NCI-H510A (cell line): ENCODE data around the gene YY1AP1.
"Not testable (repeated sequence)": the region's sequence is repeated elsewhere in the genome, so short reads cannot be mapped to it uniquely, and the experiment has no call there.

Experiments
- DNase-seq: peaks from one replicate; lab custom pipeline; 2025; lab: John Stamatoyannopoulos, UW

YY1AP1 gene

DNA sequence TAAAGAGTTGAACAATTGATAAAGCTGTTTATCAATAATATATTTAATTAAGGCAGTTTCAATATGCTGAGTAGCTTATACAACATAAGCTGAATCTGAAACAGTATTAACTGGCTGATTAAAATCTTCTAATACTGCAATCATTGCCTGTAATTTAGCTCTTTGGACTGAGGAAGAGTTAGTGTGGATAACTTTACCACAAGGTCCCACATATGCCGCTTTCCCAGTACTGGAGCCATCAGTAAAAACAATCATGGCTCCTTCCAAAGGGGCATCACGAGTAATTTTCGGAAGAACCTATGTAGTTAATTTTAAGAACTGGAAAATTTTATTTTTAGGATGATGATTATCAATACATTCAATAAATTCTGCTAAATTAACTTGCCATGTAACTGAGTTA, 7.0 kb upstream of the YY1AP1 start:
- no peak for DNase-seq

DNA sequence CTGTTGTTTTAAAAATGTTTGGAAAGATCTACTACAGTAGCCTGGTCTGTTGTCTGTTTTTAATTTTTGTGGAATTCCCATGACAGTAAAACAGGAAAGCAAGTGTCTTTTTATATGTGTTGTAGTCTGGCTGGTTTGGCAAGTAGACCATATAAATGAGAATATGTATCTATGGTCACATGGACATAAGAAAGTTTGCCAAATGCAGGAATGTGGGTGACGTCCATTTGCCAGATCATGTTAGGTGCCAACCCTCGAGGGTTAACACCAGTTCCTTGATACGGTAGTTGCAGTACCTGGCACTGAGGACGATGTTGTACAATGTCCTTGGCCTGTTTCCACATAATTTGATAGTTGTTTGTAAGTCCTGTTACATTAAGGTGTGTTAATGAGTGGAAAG, 6.5 kb upstream of the YY1AP1 start:
- no peak for DNase-seq

DNA sequence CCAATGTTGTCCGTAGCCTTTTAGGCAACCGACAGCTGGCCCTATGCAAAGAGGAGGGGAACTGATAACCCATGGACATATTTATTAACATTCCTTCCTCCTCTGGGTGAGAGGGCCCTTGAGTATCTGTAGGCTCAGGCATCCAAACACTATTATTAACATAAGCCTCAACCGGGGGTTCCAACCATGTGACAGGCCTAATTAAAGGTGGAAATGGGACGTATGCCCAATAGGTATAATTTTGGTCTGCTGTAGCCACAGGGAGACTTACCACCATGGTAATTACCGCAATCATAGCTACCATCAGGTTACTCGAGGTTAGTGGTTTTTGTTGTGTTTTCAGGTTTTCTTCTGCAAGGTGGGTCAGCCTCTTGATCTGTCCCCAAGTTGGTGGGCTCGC, 5.6 kb upstream of the YY1AP1 start:
- DNase-seq, result no peak

DNA sequence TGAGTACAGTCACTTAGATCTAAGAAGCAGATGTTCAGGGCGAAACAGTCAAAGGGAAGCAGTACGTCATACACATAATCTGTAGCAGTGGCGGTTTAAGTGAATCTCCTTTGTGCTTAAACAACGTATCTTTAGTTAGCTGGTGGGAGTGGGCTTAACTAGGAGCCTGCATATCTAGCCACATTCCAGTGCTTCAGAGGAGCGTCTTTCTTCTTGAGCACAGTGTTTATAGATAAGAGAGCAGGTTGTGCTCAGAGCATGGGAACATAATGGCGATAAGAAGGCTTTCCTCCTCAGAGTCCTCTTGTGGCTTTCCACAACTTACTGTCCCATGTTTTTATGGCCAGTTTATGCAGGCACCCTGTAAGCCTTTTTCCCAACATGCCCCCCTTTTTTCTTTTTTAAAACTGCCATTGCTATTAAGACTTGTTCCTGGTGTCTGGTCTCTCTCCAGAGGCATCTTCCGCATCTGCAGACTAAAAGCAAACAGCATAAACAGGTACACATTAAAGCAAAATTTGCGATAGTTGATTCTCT, 3.5 kb upstream of the YY1AP1 start:
- no peak for DNase-seq

DNA sequence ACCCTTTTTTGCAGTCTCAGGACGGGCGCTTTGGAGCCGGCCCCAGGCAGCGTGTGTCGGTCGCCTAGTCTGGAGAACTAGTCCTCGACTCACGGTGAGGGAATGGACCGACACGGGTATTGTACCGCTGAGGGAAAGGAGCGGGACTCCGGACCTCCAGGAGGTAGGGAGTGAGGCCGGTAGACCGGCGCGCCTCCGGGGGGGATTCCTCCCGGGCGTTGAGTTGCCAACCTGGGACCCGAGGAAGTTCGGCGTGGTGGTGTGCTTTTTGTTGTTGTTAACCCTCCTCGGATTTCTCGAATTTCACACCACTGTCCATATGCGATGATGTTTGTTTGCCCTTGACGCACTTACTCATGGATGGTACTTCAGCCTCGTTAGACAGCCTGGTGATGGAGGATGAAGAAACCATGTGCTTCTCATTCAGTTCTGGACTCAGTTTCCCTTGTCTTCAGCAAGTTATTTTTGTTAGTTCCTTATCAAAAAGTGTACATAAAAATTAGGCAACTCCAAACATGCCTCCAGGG, 570 bp upstream of the YY1AP1 start, which contains the start of gene DAP3:
Gene DAP3 (plus strand): TSS at position 11 of the 527 bp plus-strand sequence. CDS start 20,689 bp downstream, outside the sequence.
- not testable (repeated sequence) for DNase-seq

DNA sequence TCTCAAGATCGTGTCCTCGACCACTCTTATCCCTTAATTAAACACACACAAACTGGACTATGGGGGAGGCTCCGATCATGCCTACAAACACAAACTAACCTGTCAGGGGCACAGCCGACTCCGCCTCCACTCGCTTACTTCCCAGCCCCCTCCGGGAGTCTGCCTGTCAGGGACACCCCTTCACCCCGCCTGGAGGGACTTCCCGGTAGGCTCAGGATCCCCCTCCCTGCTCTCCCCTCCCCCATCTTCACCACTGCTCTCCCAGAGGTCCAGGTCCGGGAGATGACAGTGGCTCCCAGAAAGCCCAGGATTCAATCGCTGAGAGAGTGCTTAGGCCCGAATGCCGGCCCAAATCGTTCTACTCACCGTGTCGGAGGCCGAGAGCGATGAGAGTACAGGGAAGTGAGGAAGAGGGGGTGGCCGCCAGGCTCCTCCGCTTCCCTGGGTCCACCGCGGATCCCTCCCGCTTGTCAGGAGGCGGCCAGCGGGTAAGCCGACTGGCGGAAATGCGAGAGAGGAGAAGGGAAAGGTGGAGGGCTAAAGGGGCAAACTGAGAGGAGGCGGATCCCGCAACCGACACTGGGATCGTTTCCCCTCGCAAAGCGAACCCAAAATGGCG, 760 bp downstream of the YY1AP1 start:
- not testable (repeated sequence) for DNase-seq

DNA sequence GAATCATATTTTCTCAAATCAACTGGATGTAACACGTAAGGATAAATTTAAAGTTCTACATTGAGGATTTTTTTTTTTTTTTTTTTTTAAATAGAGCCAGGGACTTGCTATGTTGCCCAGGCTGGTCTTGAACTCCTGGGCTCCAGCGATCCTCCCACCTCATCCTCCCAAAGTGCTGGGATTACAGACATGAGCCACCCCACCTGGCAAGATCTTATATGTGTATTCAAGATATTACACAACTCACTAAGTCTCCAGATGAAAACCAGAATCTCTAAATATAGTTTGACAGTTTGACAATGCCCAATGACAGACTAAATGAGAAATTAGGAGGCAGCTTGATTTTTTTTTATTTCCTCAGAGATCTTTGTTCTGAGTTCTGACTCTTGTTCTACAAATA, 6.8 kb downstream of the YY1AP1 start:
- DNase-seq, result no peak

DNA sequence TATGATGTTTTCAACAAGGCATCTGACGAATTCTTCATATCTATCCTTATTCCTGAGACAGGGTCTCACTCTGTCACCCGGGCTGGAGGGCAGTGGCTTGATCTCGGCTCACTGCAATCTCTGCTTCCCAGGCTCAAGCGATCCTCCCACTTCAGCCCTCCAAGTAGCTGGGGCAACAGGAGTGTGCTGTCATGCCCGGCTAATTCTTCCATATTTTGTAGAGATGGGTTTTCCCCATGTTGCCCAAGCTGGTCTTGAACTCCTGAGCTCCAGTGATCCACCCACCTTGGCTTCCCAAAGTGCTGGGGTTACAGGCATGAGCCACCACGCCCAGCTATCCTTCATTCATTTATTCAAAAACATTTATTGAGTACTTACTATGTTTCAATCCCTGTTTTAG, 8.0 kb downstream of the YY1AP1 start:
- no peak for DNase-seq

DNA sequence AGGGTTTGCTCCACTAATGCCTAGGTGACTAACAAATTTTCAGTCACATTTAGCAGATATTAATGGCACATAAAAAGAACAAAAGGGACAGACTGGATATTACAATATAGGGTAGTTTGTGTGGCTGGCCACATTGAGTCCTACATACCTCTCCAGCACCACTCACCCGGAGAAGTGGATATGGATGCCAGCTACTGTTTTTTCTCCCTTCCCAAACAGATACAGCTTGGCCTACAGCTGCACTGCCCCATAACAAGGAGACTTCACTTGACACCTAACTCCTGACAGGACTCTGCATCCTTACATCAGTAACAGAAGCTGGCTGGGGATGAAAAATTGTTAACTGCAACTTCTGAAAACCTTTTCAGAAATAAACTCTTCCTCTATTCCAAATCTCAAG, 9.6 kb downstream of the YY1AP1 start:
- DNase-seq, result not testable (repeated sequence)

DNA sequence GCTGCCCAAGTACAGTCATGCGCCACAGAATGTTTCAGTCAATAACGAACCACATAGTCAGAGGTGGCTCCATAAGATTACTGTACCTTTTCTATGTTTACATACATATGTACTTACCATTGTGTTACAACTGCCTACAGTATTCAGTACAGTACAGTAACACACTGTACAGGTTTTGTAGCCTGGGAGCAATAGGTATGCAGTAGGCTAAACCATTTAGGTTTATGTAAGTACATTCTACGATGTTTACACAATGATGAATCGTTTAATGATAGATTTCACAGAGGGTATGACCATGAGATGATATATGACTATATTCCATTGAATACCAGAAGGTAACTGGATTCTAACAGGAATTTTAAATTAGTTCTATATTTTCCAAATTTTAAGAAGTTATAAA, 10.5 kb downstream of the YY1AP1 start:
- DNase-seq, result no peak

DNA sequence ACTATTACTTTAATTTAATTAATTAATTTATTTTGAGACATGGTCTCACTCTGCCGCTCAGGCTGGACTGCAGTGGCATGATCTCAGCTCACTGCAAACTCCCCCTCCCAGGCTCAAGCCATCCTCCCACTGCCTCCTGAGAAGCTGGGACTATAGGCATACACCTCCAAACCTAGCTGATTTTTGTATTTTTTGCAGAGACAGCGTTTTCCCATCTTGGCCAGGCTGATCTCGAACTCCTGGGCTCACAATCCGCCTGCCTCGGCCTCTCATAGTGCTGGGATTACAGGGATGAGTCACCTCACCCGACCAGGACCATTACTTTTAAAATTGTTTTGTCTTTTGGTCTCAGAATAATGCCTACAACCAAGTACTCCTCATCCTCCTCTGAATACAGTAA, 15.6 kb downstream of the YY1AP1 start:
- no peak for DNase-seq

DNA sequence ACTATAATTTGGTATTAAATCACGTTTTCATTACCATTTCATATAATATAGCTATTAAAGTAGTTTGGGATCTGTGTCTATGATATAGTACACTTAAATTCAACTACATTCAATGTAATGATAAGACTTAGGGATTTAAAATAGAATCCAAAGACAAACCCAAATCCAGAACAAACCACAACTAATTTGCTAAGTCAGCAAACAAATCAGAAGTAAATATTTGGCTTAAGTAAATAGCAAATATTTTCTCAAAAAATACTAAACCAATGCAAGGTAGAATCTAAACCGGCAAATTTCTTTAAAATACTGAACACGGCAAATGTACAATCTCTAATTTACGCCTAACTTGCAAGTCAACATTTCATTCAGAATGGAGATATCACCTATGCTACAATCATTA, 16.8 kb downstream of the YY1AP1 start:
- no peak for DNase-seq

DNA sequence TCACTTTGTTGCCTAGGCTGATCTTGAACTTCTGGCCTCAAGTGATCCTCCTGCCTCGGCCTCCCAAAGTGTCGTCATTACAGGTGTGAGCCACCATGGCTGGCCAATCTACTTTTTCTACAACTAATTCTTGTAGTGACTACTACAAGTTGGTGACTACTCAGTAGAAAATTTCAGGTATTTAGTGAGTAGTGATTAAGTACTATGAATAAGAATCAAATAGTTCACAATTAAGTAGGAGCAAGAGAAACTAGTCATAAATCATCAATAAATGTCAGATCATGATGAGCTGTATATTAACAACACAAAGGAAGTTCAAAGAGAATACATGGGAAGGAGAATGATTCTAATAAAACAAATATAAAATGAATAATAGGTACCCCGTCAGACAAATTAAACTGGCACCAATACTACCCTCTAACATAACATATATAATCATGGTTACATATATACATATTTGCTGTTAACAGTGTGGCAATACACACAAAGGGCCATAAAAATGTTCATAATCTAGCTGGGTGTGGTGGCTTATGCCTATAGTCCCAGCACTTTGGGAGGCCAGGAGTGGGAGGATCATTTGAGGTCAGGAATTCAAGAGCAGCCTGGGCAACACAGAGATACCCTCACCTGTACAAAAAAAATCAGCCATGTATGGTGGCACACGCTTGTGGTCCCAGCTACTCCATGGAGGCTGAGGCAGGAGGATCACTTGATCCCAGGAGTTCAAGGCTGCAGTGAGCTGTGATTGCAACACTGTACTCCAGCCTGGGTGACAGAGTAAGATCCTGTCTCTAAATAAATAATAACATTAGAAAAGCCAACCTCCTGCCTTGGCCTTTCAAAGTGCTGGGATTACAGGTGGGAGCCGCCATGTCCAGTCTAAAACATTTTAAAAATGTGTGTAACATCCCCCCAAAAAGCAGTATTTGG, 19.1 kb downstream of the YY1AP1 start:
- DNase-seq, result no peak

DNA sequence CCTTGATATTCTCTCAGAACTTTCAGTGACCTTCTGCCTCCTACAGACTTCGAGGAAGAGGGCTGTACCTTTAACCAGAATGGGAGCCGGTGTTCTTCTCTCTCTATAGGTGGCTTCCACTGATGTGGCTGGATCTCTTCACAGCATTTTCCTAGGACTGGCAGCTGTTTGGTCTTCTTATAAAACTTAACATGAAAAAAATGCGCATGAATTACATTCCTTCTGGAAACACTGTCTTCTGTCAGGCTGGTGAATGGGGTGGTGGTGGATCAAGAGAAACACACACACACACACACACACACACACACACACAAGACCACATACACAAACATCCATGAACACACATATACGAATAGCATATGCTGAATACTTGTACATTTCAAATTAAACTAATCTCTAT, 27.3 kb downstream of the YY1AP1 start:
- DNase-seq, result not testable (repeated sequence)

DNA sequence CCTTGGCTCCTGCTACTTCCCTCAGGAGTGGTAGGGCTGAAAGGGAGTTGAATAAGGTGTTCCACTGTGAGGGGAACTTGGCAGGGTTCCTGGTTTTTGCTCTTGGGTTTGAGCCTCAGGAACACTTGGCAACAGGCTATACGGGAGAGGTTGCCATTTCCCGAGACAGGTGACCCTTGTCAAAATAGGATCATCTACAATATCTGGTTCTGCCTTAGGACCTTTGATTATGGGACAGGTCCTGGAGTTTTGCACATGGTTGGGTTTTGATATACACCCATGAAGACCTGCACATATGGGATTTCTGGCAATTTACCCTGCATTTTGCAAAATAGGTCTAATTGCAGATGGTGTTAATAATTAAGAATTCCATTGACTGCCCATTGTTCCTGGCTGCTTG, 31.1 kb downstream of the YY1AP1 start:
- no peak for DNase-seq

DNA sequence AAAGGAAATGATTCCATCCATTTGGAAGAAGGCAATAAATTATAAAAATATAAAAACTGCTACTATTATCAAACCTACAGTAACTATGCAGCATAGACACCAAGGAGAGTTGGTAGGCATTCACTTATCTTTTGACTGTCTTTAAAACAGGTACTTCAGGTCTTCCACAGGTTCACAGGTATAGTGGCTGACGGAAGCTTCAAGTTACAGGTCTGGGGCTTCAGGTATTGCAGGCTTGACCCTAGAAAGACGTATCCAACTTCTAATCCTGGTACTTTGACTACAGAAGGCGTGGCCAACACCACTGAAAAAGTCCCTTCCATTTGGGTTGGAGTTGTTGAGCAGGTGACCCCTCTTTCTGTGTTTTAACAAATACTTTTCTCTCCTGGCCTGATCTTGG, 35.6 kb downstream of the YY1AP1 start:
- DNase-seq, result no peak

DNA sequence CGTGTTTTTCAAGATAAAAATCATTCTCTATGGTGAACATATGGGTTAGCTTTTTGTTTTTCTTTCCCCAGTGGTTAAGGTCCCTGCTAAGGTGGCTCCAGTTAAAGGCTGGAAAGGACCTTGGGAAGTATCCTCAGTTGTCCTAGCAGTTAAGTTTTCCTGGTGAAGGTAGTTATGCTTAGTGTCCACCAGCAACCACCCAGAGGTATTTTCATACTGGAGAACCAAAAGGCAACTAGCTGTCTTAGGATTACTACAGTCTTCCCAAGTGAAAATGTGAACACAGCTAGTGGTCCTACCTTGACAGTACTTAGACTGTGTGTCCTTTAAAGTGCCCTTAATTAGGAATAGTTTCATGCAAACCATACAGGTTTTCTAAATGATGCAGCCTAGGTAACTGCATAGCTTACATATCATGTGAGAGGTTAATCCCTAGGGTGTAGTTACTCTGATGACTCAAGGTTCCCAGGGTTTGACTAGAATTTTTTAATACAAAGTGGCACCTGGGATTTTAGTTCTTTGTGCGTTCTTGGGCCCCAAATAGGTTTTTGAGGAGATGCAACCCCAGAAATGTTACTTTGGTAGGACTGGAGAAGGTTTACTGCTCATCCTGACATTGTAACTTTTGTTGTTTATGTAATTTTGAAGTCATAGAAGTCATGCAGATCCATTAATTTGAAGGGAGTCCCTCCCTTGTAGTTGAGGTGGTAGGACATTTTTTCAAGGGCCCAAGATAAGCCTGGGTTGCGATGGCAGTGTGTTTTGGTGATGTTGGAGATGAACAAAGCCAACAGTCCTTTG, 36.5 kb downstream of the YY1AP1 start:
- DNase-seq, result no peak

DNA sequence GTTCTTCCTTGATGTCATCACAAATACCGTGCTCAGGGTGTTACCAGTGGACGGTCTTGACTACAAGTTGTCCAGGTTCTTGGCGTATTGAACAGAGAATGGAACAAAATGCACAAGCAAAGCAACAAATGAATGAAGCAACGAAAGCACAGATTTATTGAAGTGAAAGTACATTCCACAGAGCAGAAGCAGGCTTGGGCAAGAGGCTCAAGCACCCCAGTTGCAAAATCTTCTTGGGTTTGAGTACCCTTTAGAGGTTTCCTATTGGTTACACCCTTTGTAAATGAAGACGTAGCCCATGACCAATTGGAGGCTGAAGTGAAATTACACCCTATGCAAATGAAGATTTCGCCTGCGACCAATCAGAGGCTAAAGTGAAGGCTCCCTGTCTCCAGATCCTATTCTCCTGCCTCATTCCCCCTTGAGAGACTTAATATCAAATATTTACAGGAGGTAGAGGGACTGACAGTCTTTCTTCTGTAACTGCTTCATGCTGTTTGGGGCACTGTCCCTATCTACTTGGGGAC, 38.3 kb downstream of the YY1AP1 start:
- DNase-seq, result no peak

DNA sequence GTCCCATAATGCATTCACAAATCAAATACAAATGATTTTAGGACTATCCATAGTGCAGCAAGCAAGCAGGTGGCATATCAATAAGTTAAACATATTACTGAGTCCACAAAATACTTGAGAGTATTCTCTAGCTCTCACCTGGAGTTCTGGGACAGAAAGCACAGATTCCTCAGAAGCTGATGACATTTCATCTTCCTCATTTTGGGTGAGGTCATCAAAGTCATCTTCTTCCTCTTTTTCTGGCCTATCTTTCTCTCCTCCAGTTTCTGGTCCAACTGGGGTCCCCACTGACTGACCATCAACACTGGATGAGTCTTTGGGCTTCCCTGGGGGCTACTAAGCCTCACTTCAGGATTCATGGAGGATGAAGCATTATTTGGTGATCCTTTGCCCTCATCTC, 38.9 kb downstream of the YY1AP1 start:
- DNase-seq, result no peak

DNA sequence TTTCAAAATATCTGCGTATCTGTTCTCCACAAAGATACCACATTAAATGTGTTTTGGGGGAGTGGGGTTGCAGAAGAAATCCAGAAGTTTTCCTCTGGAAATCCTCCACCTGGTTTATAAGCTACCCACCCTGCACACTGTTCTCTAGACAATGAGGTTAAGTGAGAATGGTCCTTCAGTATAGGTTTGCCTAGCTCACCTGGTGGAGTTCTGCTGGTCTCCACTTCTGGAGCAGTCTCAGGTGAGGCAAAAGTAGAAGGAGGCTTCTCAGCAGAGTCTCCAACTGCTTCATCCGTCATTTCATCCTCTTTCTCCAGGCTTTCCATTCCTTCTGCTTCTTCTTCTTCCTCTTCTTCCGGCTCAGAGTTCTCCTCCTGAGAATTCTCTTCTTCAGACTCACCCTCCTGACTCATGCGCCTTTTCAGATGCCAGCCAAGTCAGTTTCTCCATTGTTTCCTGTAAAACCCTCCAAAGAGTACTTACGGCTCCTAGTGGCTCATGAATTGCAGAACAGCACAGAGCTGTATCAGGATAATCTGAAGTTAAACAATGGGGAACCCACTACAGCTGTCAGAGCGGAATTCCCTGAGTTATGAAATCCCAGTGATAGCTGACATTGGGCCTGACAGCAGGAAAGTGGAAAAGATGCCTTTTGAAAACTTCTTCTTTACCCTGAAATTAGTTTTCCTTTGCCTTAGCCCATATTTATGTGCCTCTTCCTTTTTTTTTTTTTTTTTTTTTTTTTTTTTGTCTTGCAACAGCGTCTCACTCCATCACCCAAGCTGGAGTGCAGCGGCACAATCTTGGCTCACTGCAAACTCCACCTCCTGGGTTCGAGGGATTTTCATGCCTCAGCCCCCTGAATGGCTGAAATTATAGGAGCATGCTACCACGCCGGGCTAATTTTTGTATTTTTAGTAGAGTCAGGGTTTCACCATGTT, 40.1 kb downstream of the YY1AP1 start:
- no peak for DNase-seq

DNA sequence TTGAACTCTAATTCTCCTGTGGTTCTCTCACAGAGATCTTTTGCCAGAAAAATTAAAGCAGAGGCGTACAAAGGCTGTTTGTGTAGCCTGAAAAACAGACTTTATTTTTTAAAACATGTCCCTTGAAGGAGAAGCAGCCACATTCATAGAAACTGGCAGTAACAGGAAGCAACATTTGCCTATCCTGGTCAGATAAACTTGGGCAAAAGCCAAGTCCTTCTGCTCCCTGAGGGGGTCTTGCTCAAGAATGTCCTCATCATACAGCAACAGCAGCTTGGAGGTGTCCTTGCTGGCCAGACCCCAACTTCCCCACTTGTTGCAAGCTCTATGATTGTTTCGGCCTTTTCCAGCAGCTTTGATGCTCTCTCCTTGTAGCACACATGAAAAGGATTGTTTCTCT, 42.3 kb downstream of the YY1AP1 start:
- no peak for DNase-seq
